ENCODE measurements around the gene WDPCP. TPM values are rescaled to one million over a fixed set of nuclear protein-coding genes. Genes with fewer than 3 reads are reported as not detected.

The WDPCP gene
- total and polyA plus RNA-seq, 2 of the 13 experiments (the other 11 are each of a cell fraction or from before 2014, with no cell fraction given) = 2.9 to 5.2 TPM

DNA sequence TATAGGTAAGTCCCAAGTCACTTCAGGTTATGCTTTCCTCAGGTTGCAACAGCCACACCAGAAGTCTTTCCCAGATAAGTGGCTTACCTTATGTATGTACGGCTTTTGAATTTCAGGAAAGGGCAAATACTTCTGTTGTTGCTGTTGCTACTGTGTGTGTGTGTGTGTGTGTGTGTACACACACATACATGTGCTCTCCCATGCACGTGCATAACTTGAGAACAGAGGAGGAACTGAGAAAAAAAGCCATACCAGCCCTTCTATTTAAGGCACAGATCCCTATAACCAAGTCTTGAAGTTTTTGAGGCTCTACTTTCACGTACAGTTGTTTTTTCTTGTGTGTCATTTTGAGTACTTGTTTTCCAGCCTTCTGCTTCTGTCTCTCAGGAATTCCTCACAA is 62.4 kb downstream of the WDPCP start:
- Histone ChIP-seq H3K4me3 (replicated peaks in 1 of 3; ENCODE audit: insufficient read depth in 1 of 3, low read depth in 2 of 3, low read length in 3 of 3) (no peak overlapping the region), H4K20me1 (ENCODE audit: insufficient read depth, low read length) (no peaks in the 10 kb centered on the region), H3K27me3 (ENCODE audit: control insufficient read depth in 1 of 2, insufficient read depth in 2 of 2, low read length in 2 of 2) (no peaks in the 10 kb centered on the region), H3K36me3 (replicated peaks in 1 of 2; ENCODE audit: control insufficient read depth in 1 of 2, insufficient read depth in 2 of 2, low read length in 2 of 2) (no peaks in the 10 kb centered on the region), H3K4me2 (ENCODE audit: low read depth, low read length) (no peak overlapping the region), H3K4me1 (ENCODE audit: insufficient read depth, low read length) (no peaks in the 10 kb centered on the region), H3K27ac (ENCODE audit: extremely low read length, insufficient read depth, low read length) (no peak overlapping the region), H2AFZ (ENCODE audit: low read length) (no peak overlapping the region), H3K9me3 (ENCODE audit: low read length) (peaks cover 17% of the 10 kb centered on the region), H3K79me2 (ENCODE audit: insufficient read depth, low read length) (no peaks in the 10 kb centered on the region), H3K9ac (ENCODE audit: insufficient read depth, low read depth, low read length) (no peak overlapping the region)
- in situ Hi-C loops (cut with HindIII; ENCODE audit: extremely low pct_ligation_motif_present, low pct_unique_long_range_greater_than_20kb) (no loop called here), intact Hi-C loops (cut with micrococcal nuclease; ENCODE audit: unreplicated experiment) (no loop called here)
- DNase-seq (ENCODE audit: low spot score) = no peak
- BruUV-seq (replicated peaks) = no TSS peak
- CTCF ChIA-PET (ENCODE audit: low intra/inter-chr PET ratio, low total read pairs) = no interaction called here
- TF ChIP-seq ZNF616 (CRISPR knock-in tag; IDR thresholded peaks at IDR 0.05; ENCODE audit: low read depth) (no peak), SMARCE1 (IDR thresholded peaks at IDR 0.05; ENCODE audit: borderline replicate concordance) (no peak), TBP (CRISPR knock-in tag; IDR thresholded peaks at IDR 0.05) (no peak), ATM (IDR thresholded peaks at IDR 0.05; ENCODE audit: borderline replicate concordance) (no peak), ATF1 (CRISPR knock-in tag; IDR thresholded peaks at IDR 0.05) (no peak), PHF21A (CRISPR knock-in tag; IDR thresholded peaks at IDR 0.05) (no peak), ZNF562 (CRISPR knock-in tag; IDR thresholded peaks at IDR 0.05; ENCODE audit: borderline replicate concordance) (no peak), HIVEP1 (CRISPR knock-in tag; IDR thresholded peaks at IDR 0.05) (no peak), GLI4 (CRISPR knock-in tag; IDR thresholded peaks at IDR 0.05; ENCODE audit: borderline replicate concordance) (no peak), ZNF816 (CRISPR knock-in tag; IDR thresholded peaks at IDR 0.05; ENCODE audit: borderline replicate concordance) (no peak), TCF7 (IDR thresholded peaks at IDR 0.05; ENCODE audit: low read depth) (no peak), BCL6 (CRISPR knock-in tag; IDR thresholded peaks at IDR 0.05) (no peak)
- TF ChIP-seq, protein P1, sequence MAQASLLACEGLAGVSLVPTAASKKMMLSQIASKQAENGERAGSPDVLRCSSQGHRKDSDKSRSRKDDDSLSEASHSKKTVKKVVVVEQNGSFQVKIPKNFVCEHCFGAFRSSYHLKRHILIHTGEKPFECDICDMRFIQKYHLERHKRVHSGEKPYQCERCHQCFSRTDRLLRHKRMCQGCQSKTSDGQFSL (CRISPR knock-in tag; IDR thresholded peaks at IDR 0.05) = no peak
- TF ChIP-seq, protein P2, sequence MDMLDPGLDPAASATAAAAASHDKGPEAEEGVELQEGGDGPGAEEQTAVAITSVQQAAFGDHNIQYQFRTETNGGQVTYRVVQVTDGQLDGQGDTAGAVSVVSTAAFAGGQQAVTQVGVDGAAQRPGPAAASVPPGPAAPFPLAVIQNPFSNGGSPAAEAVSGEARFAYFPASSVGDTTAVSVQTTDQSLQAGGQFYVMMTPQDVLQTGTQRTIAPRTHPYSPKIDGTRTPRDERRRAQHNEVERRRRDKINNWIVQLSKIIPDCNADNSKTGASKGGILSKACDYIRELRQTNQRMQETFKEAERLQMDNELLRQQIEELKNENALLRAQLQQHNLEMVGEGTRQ (IDR thresholded peaks at IDR 0.05; ENCODE audit: low read depth, low read length) = no peak
- TF ChIP-seq, protein P2 (CRISPR knock-in tag; IDR thresholded peaks at IDR 0.05; ENCODE audit: borderline replicate concordance) = no peak
- TF ChIP-seq, protein P3, sequence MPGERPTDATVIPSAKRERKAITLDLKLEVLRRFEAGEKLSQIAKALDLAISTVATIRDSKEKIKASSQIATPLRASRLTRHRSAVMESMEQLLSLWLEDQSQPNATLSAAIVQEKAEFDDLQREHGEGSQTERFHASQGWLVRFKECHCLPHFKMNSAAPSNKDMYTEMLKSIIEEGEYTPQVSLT (CRISPR knock-in tag; IDR thresholded peaks at IDR 0.05; ENCODE audit: borderline replicate concordance, low read depth) = no peak
- TF ChIP-seq, protein P4, sequence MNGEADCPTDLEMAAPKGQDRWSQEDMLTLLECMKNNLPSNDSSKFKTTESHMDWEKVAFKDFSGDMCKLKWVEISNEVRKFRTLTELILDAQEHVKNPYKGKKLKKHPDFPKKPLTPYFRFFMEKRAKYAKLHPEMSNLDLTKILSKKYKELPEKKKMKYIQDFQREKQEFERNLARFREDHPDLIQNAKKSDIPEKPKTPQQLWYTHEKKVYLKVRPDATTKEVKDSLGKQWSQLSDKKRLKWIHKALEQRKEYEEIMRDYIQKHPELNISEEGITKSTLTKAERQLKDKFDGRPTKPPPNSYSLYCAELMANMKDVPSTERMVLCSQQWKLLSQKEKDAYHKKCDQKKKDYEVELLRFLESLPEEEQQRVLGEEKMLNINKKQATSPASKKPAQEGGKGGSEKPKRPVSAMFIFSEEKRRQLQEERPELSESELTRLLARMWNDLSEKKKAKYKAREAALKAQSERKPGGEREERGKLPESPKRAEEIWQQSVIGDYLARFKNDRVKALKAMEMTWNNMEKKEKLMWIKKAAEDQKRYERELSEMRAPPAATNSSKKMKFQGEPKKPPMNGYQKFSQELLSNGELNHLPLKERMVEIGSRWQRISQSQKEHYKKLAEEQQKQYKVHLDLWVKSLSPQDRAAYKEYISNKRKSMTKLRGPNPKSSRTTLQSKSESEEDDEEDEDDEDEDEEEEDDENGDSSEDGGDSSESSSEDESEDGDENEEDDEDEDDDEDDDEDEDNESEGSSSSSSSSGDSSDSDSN (CRISPR knock-in tag; IDR thresholded peaks at IDR 0.05) = no peak
- TF ChIP-seq, protein P5, sequence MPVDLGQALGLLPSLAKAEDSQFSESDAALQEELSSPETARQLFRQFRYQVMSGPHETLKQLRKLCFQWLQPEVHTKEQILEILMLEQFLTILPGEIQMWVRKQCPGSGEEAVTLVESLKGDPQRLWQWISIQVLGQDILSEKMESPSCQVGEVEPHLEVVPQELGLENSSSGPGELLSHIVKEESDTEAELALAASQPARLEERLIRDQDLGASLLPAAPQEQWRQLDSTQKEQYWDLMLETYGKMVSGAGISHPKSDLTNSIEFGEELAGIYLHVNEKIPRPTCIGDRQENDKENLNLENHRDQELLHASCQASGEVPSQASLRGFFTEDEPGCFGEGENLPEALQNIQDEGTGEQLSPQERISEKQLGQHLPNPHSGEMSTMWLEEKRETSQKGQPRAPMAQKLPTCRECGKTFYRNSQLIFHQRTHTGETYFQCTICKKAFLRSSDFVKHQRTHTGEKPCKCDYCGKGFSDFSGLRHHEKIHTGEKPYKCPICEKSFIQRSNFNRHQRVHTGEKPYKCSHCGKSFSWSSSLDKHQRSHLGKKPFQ (CRISPR knock-in tag; IDR thresholded peaks at IDR 0.05; ENCODE audit: insufficient replicate concordance) = no peak
- TF ChIP-seq, protein P6, sequence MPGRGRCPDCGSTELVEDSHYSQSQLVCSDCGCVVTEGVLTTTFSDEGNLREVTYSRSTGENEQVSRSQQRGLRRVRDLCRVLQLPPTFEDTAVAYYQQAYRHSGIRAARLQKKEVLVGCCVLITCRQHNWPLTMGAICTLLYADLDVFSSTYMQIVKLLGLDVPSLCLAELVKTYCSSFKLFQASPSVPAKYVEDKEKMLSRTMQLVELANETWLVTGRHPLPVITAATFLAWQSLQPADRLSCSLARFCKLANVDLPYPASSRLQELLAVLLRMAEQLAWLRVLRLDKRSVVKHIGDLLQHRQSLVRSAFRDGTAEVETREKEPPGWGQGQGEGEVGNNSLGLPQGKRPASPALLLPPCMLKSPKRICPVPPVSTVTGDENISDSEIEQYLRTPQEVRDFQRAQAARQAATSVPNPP (CRISPR knock-in tag; IDR thresholded peaks at IDR 0.05) = no peak
- FAIRE-seq = no peak
- 37% methylated on average over 3 of the region's 3 CpGs for WGBS (ENCODE audit: low lambda C conversion rate)
- no peak for ATAC-seq
- POLR2A ChIA-PET = no interaction called here

Measured in HepG2 (cell line).